ENCODE results near the gene CHSY1.

Gene CHSY1

GRCh38 chr15:101169495-101170071 lies 82.3 kb downstream of the CHSY1 start:
- no peak for DNase-seq

GRCh38 chr15:101168898-101169494 lies 82.9 kb downstream of the CHSY1 start:
- no peak for DNase-seq

- no peak for DNase-seq
Measured at GRCh38 chr15:101168463-101168824, 83.4 kb downstream of the CHSY1 start.

GRCh38 chr15:101167753-101168462 lies 83.9 kb downstream of the CHSY1 start:
- DNase-seq = no peak

GRCh38 chr15:101167411-101167752 lies 84.5 kb downstream of the CHSY1 start:
- DNase-seq = no peak

GRCh38 chr15:101165905-101166471 lies 85.9 kb downstream of the CHSY1 start:
- DNase-seq = no peak

- DNase-seq = peak; percentile 46 to 73
Measured at GRCh38 chr15:101162701-101163483, 89.0 kb downstream of the CHSY1 start.

GRCh38 chr15:101161656-101162055 lies 90.2 kb downstream of the CHSY1 start:
- no peak for DNase-seq

GRCh38 chr15:101159936-101160815 lies 91.7 kb downstream of the CHSY1 start:
- no peak for DNase-seq

GRCh38 chr15:101159096-101159935 lies 92.5 kb downstream of the CHSY1 start:
- no peak for DNase-seq

- no peak for DNase-seq
Measured at GRCh38 chr15:101158166-101159095, 93.4 kb downstream of the CHSY1 start.

GRCh38 chr15:101157721-101158120 lies 94.1 kb downstream of the CHSY1 start:
- DNase-seq = no peak

- no peak for DNase-seq
Measured at GRCh38 chr15:101156509-101157159, 95.2 kb downstream of the CHSY1 start.

GRCh38 chr15:101156061-101156460 lies 95.8 kb downstream of the CHSY1 start:
- DNase-seq = no peak

- no peak for DNase-seq
Measured at GRCh38 chr15:101153801-101154656, 97.8 kb downstream of the CHSY1 start.

- no peak for DNase-seq
Measured at GRCh38 chr15:101152914-101153313, 98.9 kb downstream of the CHSY1 start.

GRCh38 chr15:101151288-101151687 lies 100.6 kb downstream of the CHSY1 start:
- DNase-seq = no peak

GRCh38 chr15:101150723-101151040 lies 101.2 kb downstream of the CHSY1 start:
- no peak for DNase-seq
